VCaP (cell line): Measurements from ENCODE around the gene TRPM1.
A peak's percentile ranks its signal among the peaks of the same experiment; 100 is the strongest.

Source experiments
- H3K27ac ChIP-seq: fragments of 450-650 bp; 2 replicates; pipeline ENCODE4 v1.5.1; 2017
- TF ChIP-seq, protein P1 (sequence below): fragments of 450-650 bp; conservative IDR thresholded peaks from 2 replicates; pipeline ENCODE4 v1.5.1; 2017; ENCODE audit warnings: mild to moderate bottlenecking, moderate library complexity

TRPM1 gene

GRCh38 chr15:31100738-31101137 lies 787 bp downstream of the TRPM1 start:
- TF ChIP-seq, protein P1, sequence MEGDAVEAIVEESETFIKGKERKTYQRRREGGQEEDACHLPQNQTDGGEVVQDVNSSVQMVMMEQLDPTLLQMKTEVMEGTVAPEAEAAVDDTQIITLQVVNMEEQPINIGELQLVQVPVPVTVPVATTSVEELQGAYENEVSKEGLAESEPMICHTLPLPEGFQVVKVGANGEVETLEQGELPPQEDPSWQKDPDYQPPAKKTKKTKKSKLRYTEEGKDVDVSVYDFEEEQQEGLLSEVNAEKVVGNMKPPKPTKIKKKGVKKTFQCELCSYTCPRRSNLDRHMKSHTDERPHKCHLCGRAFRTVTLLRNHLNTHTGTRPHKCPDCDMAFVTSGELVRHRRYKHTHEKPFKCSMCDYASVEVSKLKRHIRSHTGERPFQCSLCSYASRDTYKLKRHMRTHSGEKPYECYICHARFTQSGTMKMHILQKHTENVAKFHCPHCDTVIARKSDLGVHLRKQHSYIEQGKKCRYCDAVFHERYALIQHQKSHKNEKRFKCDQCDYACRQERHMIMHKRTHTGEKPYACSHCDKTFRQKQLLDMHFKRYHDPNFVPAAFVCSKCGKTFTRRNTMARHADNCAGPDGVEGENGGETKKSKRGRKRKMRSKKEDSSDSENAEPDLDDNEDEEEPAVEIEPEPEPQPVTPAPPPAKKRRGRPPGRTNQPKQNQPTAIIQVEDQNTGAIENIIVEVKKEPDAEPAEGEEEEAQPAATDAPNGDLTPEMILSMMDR: no peak
- H3K27ac ChIP-seq: peak overlapping the region; percentile 86

DNA sequence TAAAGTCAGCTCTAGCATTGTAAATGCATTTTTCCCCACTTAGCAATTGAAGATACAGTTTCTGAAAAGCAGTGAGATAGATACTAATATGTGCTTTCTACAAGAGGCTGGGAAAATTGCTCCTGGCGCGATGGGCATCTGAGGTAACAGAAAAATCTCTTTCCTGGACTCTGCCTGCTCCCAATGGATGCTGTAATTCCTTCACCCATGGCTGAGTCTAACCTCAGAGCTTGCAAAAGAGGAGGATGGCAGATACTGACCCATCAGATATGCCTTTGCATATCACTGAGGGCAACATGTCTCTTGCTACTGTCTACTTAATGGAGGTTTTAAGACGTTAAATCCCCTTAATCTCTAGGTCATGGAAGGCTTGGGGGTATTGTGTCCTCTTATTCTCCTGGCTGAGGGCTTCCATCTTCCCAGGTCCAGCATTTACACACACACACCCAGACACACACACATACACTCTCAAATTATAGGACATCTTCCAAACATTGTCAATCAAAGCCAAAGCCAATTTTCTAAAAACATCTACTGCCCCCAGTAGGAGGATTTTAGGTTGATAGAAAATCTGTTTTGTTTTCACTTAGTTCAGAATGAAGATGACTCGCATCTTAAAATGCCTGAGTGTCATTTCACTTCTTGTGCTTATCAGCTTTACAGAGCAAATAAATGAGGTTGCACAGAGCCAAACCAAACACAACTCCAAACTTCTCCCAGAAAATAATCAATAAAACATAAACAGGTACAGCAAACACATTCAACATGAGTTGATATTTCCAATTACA lies 2.4 kb downstream of the TRPM1 start:
- TF ChIP-seq, protein P1: peak; percentile 41; the same call in 1 of the 2 replicates
- peak overlapping the region; percentile 86 for H3K27ac ChIP-seq

GRCh38 chr15:31098491-31098917 lies 3.0 kb downstream of the TRPM1 start:
- TF ChIP-seq, protein P1: no peak

DNA sequence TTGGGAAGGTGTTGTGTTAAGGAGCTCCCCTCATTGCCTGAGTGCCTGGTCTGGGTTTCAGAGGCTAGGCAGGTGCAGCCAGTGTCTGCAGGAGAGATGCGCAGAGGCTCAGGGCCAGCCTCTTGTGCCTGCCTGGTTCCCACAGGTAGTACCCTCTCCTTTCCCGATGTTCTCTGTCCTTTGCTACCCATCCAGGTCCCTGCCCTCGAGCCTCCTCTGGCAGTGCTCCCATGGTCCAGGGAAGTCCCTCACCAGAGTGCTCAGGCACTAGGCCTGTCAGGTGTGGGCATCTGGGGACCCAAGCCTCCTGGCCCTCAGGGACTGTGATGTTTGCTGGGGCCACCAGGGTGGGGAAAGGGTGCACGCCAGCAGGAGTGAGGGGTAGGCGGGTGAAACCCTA lies 5.0 kb downstream of the TRPM1 start:
- H3K27ac ChIP-seq: no peak overlapping the region
- TF ChIP-seq, protein P1: no peak

More at GRCh38 chr15:31098491-31098917, 3.0 kb downstream of the TRPM1 start:
- H3K27ac ChIP-seq: peak overlapping the region; percentile 86

DNA sequence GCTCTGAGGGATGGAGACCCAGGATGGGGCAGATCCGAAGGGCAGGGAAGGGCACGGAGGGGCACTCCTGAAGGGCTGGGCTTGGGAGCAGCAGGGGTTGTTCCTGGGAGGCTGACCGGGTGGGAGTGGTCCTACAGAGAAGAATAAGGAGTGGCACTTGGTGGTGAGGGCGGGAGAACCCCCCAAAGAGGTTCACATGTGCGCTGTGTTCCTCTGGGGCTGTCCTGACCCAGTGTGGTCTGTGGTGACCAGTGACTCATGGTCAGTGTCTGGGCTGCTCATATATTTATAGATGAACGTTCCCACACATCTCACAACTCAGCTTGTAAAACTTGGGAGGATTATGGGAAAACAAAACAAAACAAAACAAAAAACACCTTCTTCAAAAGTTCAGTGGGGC lies 10.0 kb downstream of the TRPM1 start:
- H3K27ac ChIP-seq: no peak overlapping the region
- TF ChIP-seq, protein P1: no peak

DNA sequence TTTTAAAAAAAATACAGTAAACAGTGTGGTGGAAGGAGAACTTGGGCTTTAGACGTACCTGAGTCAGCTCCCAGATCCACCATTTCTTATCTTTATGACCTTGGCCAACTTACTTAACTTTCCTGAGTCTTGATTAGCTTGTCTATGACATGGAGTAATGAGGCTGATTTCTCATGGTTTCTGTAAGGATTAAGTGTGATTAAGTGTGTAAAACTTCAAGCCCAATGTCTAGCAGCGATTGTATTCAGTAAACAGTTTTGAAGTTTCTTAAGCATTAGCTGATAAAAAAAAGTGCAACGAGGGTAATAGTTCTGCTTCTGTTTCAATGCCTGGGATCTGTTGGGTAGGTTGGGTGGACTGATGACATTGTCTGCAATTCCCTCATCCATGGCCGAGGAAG lies 10.8 kb downstream of the TRPM1 start:
- TF ChIP-seq, protein P1: no peak
- H3K27ac ChIP-seq: no peak overlapping the region

- H3K27ac ChIP-seq: no peak overlapping the region
- TF ChIP-seq, protein P1: no peak
These were observed 12.0 kb downstream of the TRPM1 start for GRCh38 chr15:31089368-31090047.
